Measurements from ENCODE around the gene NKX2-4.

The NKX2-4 gene

DNA sequence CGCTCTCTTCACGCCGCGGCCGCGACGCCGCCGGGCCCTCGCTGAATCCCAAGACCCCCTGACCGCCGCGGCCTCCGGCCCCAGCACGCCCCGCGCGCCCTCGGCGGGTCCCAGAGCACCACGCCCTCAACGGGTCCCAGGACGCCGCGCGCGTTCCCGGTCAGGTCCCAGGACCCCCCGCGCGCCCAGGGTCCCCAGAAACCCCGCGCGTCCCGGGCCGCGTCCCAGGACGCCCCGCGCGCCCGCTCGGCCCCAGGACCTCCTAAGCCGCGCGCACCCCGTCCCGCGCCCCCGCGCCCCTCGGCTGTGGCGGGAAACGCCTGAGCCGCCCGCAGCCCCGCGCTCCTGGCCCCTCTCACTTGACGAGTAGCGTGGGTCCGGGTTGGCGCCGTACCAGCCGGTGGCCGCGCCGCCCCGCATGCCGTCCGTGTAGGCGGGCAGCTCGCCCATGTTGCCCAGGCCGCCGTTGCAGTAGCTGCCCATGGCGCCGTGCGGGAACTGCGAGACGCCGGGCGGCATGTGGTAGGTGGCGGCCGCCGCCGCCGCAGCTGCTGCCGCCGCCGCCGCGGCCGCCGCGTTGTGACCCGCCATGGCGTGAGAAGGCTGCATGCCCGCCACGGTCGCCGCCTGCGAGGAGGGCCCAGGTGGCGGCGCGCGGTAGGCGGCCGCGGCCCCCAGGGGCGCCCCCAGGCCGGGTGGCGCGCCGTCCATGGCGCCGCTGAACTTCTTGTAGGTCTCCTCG, 556 bp downstream of the NKX2-4 start (continued):
- TF ChIP-seq, protein P1, sequence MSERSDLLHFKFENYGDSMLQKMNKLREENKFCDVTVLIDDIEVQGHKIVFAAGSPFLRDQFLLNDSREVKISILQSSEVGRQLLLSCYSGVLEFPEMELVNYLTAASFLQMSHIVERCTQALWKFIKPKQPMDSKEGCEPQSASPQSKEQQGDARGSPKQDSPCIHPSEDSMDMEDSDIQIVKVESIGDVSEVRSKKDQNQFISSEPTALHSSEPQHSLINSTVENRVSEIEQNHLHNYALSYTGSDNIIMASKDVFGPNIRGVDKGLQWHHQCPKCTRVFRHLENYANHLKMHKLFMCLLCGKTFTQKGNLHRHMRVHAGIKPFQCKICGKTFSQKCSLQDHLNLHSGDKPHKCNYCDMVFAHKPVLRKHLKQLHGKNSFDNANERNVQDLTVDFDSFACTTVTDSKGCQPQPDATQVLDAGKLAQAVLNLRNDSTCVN (tag by site-specific recombination; optimal IDR thresholded peaks at IDR 0.05) = peak; percentile 79
- TF ChIP-seq ZNF175 (tag by site-specific recombination; IDR thresholded peaks at IDR 0.05) (no peak), ZNF138 (tag by site-specific recombination; IDR thresholded peaks at IDR 0.05; ENCODE audit: borderline replicate concordance) (no peak), ZNF837 (tag by site-specific recombination; IDR thresholded peaks at IDR 0.05) (no peak), ZNF585B (tag by site-specific recombination; IDR thresholded peaks at IDR 0.05) (no peak), KLF16 (tag by site-specific recombination; IDR thresholded peaks at IDR 0.05) (no peak), ZNF140 (tag by site-specific recombination; IDR thresholded peaks at IDR 0.05) (no peak), ZFP37 (tag by site-specific recombination; IDR thresholded peaks at IDR 0.05) (no peak), ZBTB20 (tag by site-specific recombination; IDR thresholded peaks at IDR 0.05) (peak; percentile 18; the same call in 1 of the 2 replicates), ZNF621 (tag by site-specific recombination; IDR thresholded peaks at IDR 0.05) (no peak), ZFP41 (tag by site-specific recombination; IDR thresholded peaks at IDR 0.05; ENCODE audit: borderline replicate concordance) (no peak), ZNF10 (tag by site-specific recombination; IDR thresholded peaks at IDR 0.05) (no peak), ZNF830 (tag by site-specific recombination; IDR thresholded peaks at IDR 0.05; ENCODE audit: low read depth) (no peak), ZNF155 (tag by site-specific recombination; IDR thresholded peaks at IDR 0.05) (no peak), ZFHX2 (tag by site-specific recombination; conservative IDR thresholded peaks at IDR 0.05) (peak; percentile 85), ZBTB8A (tag by site-specific recombination; IDR thresholded peaks at IDR 0.05) (peak; percentile 66), ZNF596 (tag by site-specific recombination; IDR thresholded peaks at IDR 0.05) (no peak), ZNF560 (tag by site-specific recombination; IDR thresholded peaks at IDR 0.05; ENCODE audit: borderline replicate concordance) (no peak), ZNF335 (tag by site-specific recombination; conservative IDR thresholded peaks at IDR 0.05) (no peak), ZNF433 (tag by site-specific recombination; IDR thresholded peaks at IDR 0.05; ENCODE audit: low read depth) (no peak), ZBTB17 (tag by site-specific recombination; IDR thresholded peaks at IDR 0.05) (no peak), ZNF48 (tag by site-specific recombination; IDR thresholded peaks at IDR 0.05) (no peak)
- TF ChIP-seq, protein P2, sequence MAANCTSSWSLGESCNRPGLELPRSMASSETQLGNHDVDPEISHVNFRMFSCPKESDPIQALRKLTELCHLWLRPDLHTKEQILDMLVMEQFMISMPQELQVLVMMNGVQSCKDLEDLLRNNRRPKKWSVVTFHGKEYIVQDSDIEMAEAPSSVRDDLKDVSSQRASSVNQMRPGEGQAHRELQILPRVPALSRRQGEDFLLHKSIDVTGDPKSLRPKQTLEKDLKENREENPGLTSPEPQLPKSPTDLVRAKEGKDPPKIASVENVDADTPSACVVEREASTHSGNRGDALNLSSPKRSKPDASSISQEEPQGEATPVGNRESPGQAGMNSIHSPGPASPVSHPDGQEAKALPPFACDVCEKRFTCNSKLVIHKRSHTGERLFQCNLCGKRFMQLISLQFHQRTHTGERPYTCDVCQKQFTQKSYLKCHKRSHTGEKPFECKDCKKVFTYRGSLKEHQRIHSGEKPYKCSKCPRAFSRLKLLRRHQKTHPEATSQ (tag by site-specific recombination; IDR thresholded peaks at IDR 0.05) = no peak
- TF ChIP-seq, protein P3, sequence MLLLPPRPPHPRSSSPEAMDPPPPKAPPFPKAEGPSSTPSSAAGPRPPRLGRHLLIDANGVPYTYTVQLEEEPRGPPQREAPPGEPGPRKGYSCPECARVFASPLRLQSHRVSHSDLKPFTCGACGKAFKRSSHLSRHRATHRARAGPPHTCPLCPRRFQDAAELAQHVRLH (tag by site-specific recombination; IDR thresholded peaks at IDR 0.05) = no peak
- TF ChIP-seq, protein P4, sequence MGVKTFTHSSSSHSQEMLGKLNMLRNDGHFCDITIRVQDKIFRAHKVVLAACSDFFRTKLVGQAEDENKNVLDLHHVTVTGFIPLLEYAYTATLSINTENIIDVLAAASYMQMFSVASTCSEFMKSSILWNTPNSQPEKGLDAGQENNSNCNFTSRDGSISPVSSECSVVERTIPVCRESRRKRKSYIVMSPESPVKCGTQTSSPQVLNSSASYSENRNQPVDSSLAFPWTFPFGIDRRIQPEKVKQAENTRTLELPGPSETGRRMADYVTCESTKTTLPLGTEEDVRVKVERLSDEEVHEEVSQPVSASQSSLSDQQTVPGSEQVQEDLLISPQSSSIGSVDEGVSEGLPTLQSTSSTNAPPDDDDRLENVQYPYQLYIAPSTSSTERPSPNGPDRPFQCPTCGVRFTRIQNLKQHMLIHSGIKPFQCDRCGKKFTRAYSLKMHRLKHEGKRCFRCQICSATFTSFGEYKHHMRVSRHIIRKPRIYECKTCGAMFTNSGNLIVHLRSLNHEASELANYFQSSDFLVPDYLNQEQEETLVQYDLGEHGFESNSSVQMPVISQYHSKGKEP (tag by site-specific recombination; IDR thresholded peaks at IDR 0.05) = no peak
- TF ChIP-seq, protein P5, sequence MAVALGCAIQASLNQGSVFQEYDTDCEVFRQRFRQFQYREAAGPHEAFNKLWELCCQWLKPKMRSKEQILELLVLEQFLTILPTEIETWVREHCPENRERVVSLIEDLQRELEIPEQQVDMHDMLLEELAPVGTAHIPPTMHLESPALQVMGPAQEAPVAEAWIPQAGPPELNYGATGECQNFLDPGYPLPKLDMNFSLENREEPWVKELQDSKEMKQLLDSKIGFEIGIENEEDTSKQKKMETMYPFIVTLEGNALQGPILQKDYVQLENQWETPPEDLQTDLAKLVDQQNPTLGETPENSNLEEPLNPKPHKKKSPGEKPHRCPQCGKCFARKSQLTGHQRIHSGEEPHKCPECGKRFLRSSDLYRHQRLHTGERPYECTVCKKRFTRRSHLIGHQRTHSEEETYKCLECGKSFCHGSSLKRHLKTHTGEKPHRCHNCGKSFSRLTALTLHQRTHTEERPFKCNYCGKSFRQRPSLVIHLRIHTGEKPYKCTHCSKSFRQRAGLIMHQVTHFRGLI (tag by site-specific recombination; IDR thresholded peaks at IDR 0.05) = no peak
- TF ChIP-seq, protein P6, sequence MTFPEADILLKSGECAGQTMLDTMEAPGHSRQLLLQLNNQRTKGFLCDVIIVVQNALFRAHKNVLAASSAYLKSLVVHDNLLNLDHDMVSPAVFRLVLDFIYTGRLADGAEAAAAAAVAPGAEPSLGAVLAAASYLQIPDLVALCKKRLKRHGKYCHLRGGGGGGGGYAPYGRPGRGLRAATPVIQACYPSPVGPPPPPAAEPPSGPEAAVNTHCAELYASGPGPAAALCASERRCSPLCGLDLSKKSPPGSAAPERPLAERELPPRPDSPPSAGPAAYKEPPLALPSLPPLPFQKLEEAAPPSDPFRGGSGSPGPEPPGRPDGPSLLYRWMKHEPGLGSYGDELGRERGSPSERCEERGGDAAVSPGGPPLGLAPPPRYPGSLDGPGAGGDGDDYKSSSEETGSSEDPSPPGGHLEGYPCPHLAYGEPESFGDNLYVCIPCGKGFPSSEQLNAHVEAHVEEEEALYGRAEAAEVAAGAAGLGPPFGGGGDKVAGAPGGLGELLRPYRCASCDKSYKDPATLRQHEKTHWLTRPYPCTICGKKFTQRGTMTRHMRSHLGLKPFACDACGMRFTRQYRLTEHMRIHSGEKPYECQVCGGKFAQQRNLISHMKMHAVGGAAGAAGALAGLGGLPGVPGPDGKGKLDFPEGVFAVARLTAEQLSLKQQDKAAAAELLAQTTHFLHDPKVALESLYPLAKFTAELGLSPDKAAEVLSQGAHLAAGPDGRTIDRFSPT (tag by site-specific recombination; IDR thresholded peaks at IDR 0.05) = no peak
- TF ChIP-seq, protein P7, sequence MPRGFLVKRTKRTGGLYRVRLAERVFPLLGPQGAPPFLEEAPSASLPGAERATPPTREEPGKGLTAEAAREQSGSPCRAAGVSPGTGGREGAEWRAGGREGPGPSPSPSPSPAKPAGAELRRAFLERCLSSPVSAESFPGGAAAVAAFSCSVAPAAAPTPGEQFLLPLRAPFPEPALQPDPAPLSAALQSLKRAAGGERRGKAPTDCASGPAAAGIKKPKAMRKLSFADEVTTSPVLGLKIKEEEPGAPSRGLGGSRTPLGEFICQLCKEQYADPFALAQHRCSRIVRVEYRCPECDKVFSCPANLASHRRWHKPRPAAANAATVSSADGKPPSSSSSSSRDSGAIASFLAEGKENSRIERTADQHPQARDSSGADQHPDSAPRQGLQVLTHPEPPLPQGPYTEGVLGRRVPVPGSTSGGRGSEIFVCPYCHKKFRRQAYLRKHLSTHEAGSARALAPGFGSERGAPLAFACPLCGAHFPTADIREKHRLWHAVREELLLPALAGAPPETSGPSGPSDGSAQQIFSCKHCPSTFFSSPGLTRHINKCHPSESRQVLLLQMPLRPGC (tag by site-specific recombination; IDR thresholded peaks at IDR 0.05) = no peak
- TF ChIP-seq, protein P8, sequence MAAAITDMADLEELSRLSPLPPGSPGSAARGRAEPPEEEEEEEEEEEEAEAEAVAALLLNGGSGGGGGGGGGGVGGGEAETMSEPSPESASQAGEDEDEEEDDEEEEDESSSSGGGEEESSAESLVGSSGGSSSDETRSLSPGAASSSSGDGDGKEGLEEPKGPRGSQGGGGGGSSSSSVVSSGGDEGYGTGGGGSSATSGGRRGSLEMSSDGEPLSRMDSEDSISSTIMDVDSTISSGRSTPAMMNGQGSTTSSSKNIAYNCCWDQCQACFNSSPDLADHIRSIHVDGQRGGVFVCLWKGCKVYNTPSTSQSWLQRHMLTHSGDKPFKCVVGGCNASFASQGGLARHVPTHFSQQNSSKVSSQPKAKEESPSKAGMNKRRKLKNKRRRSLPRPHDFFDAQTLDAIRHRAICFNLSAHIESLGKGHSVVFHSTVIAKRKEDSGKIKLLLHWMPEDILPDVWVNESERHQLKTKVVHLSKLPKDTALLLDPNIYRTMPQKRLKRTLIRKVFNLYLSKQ (tag by site-specific recombination; IDR thresholded peaks at IDR 0.05; ENCODE audit: borderline replicate concordance) = no peak
